K562 (cell line): ENCODE data around the gene NDUFB10. TPM values are rescaled to one million over a fixed set of nuclear protein-coding genes. Genes with fewer than 3 reads are reported as not detected.

ENCODE experiments used
- HNRNPUL1 ChIP-seq: fragments of 200-400 bp; formaldehyde crosslinking; IDR thresholded peaks from 2 replicates; pipeline ENCODE4 v1.6.1; 2017; ENCODE audit warnings: low read length
- IRF2 ChIP-seq: sonication (generic); formaldehyde crosslinking; IDR thresholded peaks from 2 replicates; pipeline ENCODE4 v1.8.1; 2022; ENCODE audit warnings: mild to moderate bottlenecking, missing genetic modification reagents
- KHSRP ChIP-seq: fragments of 450-650 bp; IDR thresholded peaks from 2 replicates; pipeline ENCODE4 v1.6.1; 2017
- NR2C2 ChIP-seq, 2 experiments: fragments of 200-800 bp in 1 of 2; sonication (Bioruptor generic) in 1 of 2; sonication (generic) in 1 of 2; formaldehyde crosslinking in 1 of 2; IDR thresholded peaks; 2 replicates each; pipeline versions ENCODE4 v1.6.1 to v1.8.0; 2016 to 2022; ENCODE audit warnings: mild to moderate bottlenecking in 1 of 2, missing compliant biosample characterization in 1 of 2, missing genetic modification characterization in 1 of 2, missing genetic modification reagents in 1 of 2
- PRDM10 ChIP-seq: fragments of 450-650 bp; IDR thresholded peaks from 2 replicates; pipeline ENCODE4 v1.6.1; 2018; ENCODE audit not compliant: partially characterized antibody
- ZBTB12 ChIP-seq: fragments of 250-450 bp; sonication (Bioruptor Pico); IDR thresholded peaks from 2 replicates; pipeline ENCODE4 v1.4.0; 2020
- ZFPM2 ChIP-seq: fragments of 250-450 bp; sonication (Bioruptor Pico); IDR thresholded peaks from 2 replicates; pipeline ENCODE4 v1.5.1; 2022; ENCODE audit warnings: mild to moderate bottlenecking
- ZNF133 ChIP-seq: fragments of 250-450 bp; sonication (Bioruptor Pico); IDR thresholded peaks from 2 replicates; pipeline ENCODE4 v1.4.0; 2020; ENCODE audit warnings: mild to moderate bottlenecking
- ZNF431 ChIP-seq: sonication (generic); formaldehyde crosslinking; IDR thresholded peaks from 2 replicates; pipeline ENCODE4 v1.8.0; 2022; ENCODE audit warnings: mild to moderate bottlenecking, missing genetic modification reagents
- ZNF445 ChIP-seq: fragments of 250-450 bp; sonication (Bioruptor Pico); IDR thresholded peaks from 2 replicates; pipeline ENCODE4 v1.4.0; 2020; ENCODE audit warnings: low read depth, mild to moderate bottlenecking, moderate library complexity
- ZNF655 ChIP-seq: fragments of 250-450 bp; sonication (Bioruptor Pico); IDR thresholded peaks from 2 replicates; pipeline ENCODE4 v1.5.0; 2021
- polyA plus RNA-seq, 8 experiments: library from polyadenylated mRNA; depleted of rRNA in 4 of 8; stranded (reverse) in 5 of 8; unstranded in 3 of 8; fragments of >200 nt; fragmentation: Nextera tagmentation in 2 of 8; fragmentation: Illumina TruSeq in 1 of 8; extraction: Ambion mirVana in 2 of 8; extraction: Trizol in 1 of 8; gene quantifications; 2 replicates each; pipeline versions ENCODE4 v1.2.1 to v1.2.3, GENCODE V29; 2011 to 2014; ENCODE audit warnings: inconsistent platforms in 1 of 8, missing spikeins in 1 of 8
- total RNA-seq, 7 experiments: library from RNA; depleted of rRNA in 6 of 7; stranded (reverse); fragments of >200 nt in 6 of 7; fragmentation: Illumina TruSeq in 2 of 7; extraction: Trizol in 2 of 7; gene quantifications; 2 replicates each; pipeline versions ENCODE4 v1.2.1 to v1.2.3, GENCODE V29; 2011 to 2021; ENCODE audit warnings: low replicate concordance in 1 of 7
- TF ChIP-seq, protein P1 (sequence below): fragments of 250-450 bp; sonication (Bioruptor Pico); IDR thresholded peaks from 2 replicates; pipeline ENCODE4 v1.6.1; 2021; ENCODE audit warnings: mild to moderate bottlenecking
- TF ChIP-seq, protein P2 (sequence below): sonication (generic); formaldehyde crosslinking; IDR thresholded peaks from 2 replicates; pipeline ENCODE4 v1.8.1; 2022; ENCODE audit warnings: missing genetic modification reagents
- TF ChIP-seq, protein P3 (sequence below): sonication (generic); formaldehyde crosslinking; IDR thresholded peaks from 2 replicates; pipeline ENCODE4 v1.8.1; 2023; ENCODE audit warnings: mild to moderate bottlenecking, missing genetic modification reagents
- TF ChIP-seq, protein P4 (sequence below): fragments of 250-450 bp; sonication (Bioruptor Pico); IDR thresholded peaks from 2 replicates; pipeline ENCODE4 v1.8.0; 2021; ENCODE audit warnings: borderline replicate concordance, mild to moderate bottlenecking, moderate library complexity; ENCODE audit not compliant: poor library complexity, severe bottlenecking

NDUFB10 gene
- total and polyA plus RNA-seq, 9 of the 15 experiments (the other 6 are each of a cell fraction or from before 2014, with no cell fraction given) = 69.3 to 527 (median 161) TPM

DNA sequence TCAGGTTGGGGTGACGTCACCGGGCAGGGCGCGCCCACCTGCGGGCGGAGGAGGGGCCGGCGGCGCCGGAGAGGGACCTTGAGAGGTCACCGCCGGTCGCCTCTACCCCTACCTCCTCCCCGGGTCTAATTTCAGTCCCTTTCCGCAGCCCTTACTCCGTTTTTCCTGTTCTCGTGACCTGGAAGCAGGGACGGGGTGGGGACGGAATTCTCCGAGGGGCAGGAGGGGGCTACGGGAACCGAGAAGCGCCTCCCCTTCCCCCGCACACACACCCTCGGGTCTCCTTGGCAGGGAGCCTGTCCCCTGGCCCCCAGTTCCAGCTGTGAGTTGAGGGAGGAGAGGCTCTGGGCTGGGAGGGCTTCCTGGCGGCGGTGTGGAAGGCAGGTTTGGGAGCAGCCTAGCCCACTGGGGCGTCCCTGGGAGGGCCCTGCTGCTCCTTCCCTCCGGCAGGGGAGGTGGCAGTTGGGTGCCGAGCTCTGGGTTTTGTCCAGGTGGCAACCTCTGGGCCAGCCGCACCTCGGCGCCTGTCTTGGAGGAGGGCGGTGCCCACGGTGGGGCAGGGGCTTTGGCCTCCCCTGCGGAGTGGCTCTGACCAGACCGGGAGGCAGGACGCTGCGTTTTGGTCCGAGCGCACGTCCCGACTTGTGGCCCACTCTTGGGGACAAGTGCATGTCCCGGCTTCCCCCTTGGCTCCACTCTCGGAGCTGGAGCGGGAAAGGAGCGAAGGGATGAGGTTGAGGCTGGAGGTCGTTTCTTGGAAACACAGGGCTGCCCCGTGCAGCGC is 31.2 kb downstream of the NDUFB10 start (continued):
- TF ChIP-seq ZNF655 (CRISPR knock-in tag) (no peak), PRDM10 (peak; percentile 88), KHSRP (no peak), ZFPM2 (CRISPR knock-in tag) (no peak), HNRNPUL1 (no peak), IRF2 (CRISPR knock-in tag) (no peak), ZNF445 (CRISPR knock-in tag) (no peak), ZNF133 (CRISPR knock-in tag) (no peak), ZNF431 (CRISPR knock-in tag) (no peak), NR2C2 (CRISPR knock-in tag; IDR thresholded peaks at IDR 0.05) (no peak), NR2C2 (tag; IDR thresholded peaks at IDR 0.05) (no peak), ZBTB12 (no peak)
- TF ChIP-seq, protein P1, sequence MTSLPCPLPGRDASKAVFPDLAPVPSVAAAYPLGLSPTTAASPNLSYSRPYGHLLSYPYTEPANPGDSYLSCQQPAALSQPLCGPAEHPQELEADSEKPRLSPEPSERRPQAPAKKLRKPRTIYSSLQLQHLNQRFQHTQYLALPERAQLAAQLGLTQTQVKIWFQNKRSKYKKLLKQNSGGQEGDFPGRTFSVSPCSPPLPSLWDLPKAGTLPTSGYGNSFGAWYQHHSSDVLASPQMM (CRISPR knock-in tag) = no peak
- TF ChIP-seq, protein P2, sequence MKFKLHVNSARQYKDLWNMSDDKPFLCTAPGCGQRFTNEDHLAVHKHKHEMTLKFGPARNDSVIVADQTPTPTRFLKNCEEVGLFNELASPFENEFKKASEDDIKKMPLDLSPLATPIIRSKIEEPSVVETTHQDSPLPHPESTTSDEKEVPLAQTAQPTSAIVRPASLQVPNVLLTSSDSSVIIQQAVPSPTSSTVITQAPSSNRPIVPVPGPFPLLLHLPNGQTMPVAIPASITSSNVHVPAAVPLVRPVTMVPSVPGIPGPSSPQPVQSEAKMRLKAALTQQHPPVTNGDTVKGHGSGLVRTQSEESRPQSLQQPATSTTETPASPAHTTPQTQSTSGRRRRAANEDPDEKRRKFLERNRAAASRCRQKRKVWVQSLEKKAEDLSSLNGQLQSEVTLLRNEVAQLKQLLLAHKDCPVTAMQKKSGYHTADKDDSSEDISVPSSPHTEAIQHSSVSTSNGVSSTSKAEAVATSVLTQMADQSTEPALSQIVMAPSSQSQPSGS = peak; percentile 85; the same call in 1 of the 2 replicates
- TF ChIP-seq, protein P3, sequence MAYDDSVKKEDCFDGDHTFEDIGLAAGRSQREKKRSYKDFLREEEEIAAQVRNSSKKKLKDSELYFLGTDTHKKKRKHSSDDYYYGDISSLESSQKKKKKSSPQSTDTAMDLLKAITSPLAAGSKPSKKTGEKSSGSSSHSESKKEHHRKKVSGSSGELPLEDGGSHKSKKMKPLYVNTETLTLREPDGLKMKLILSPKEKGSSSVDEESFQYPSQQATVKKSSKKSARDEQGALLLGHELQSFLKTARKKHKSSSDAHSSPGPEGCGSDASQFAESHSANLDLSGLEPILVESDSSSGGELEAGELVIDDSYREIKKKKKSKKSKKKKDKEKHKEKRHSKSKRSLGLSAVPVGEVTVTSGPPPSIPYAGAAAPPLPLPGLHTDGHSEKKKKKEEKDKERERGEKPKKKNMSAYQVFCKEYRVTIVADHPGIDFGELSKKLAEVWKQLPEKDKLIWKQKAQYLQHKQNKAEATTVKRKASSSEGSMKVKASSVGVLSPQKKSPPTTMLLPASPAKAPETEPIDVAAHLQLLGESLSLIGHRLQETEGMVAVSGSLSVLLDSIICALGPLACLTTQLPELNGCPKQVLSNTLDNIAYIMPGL (CRISPR knock-in tag) = no peak
- TF ChIP-seq, protein P4, sequence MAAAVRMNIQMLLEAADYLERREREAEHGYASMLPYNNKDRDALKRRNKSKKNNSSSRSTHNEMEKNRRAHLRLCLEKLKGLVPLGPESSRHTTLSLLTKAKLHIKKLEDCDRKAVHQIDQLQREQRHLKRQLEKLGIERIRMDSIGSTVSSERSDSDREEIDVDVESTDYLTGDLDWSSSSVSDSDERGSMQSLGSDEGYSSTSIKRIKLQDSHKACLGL = no peak
